Body of pancreas (tissue), 4 donors: ENCODE measurements around the gene ERAL1.

Source experiments
- POLR2A ChIP-seq, 3 donors: fragments of 450-650 bp; IDR thresholded peaks; one replicate each; pipeline ENCODE4 v1.6.1; 2016; ENCODE audit warnings: antibody characterized with exemption in 3 of 3, mild to moderate bottlenecking in 2 of 3
- TF ChIP-seq, protein P1 (sequence below), 7 experiments: fragments of 450-650 bp in 4 of 7; fragments of 200-600 bp in 3 of 7; sonication (generic) in 3 of 7; IDR thresholded peaks; one replicate each; pipeline ENCODE4 v1.5.1; 2016 to 2019; ENCODE audit warnings: antibody characterized with exemption in 7 of 7

GRCh38 chr17:28891201-28891600 is 36.4 kb downstream of the ERAL1 start:
- TF ChIP-seq, protein P1, sequence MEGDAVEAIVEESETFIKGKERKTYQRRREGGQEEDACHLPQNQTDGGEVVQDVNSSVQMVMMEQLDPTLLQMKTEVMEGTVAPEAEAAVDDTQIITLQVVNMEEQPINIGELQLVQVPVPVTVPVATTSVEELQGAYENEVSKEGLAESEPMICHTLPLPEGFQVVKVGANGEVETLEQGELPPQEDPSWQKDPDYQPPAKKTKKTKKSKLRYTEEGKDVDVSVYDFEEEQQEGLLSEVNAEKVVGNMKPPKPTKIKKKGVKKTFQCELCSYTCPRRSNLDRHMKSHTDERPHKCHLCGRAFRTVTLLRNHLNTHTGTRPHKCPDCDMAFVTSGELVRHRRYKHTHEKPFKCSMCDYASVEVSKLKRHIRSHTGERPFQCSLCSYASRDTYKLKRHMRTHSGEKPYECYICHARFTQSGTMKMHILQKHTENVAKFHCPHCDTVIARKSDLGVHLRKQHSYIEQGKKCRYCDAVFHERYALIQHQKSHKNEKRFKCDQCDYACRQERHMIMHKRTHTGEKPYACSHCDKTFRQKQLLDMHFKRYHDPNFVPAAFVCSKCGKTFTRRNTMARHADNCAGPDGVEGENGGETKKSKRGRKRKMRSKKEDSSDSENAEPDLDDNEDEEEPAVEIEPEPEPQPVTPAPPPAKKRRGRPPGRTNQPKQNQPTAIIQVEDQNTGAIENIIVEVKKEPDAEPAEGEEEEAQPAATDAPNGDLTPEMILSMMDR (IDR thresholded peaks at IDR 0.05): no peak
- no peak for TF ChIP-seq POLR2A (IDR thresholded peaks at IDR 0.05)
